SK-N-SH (cell line): ENCODE measurements around the gene RASGRP4. TPM values are rescaled to one million over a fixed set of nuclear protein-coding genes. Genes with fewer than 3 reads are reported as not detected.

Experiments
- CTCF ChIA-PET: fragments of 300-600, 350-600 bp; formaldehyde crosslinking; extraction: SDS; loops from one replicate; lab custom pipeline; 2021; lab: Yijun Ruan, JAX
- POLR2A ChIA-PET: fragments of 350-600 bp; sonication (Branson Sonifier 250); formaldehyde crosslinking; extraction: SDS; loops from one replicate; lab custom pipeline; 2020; ENCODE audit warnings: antibody characterized with exemption, inconsistent platforms; lab: Yijun Ruan, JAX
- DNase-seq: peaks from one replicate; pipeline ENCODE4 v3.0.0; 2012
- H2AFZ ChIP-seq: fragments of 200-600 bp; sonication (generic); 2 replicates; pipeline ENCODE4 v1.8.1; 2016; ENCODE audit warnings: antibody characterized with exemption, mild to moderate bottlenecking, low read depth
- H3F3A ChIP-seq: fragments of 200-600 bp; sonication (generic); replicated peaks from 2 replicates; pipeline ENCODE3; 2016; ENCODE audit warnings: antibody characterized with exemption, mild to moderate bottlenecking; ENCODE audit not compliant: insufficient read depth
- H3K27ac ChIP-seq, 2 experiments: fragments of 200-500 bp in 1 of 2; fragments of 200-600 bp in 1 of 2; sonication (Bioruptor generic) in 1 of 2; sonication (generic), shearing (Covaris generic) in 1 of 2; 2 replicates each; pipeline versions ENCODE4 v1.5.1 to v1.6.1; 2014 to 2016; ENCODE audit warnings: low read depth in 2 of 2, inconsistent platforms in 1 of 2, low read length in 1 of 2, mild to moderate bottlenecking in 1 of 2, mixed read lengths in 1 of 2
- H3K27me3 ChIP-seq: fragments of 200-600 bp; sonication (generic), shearing (Covaris generic); 2 replicates; pipeline ENCODE4 v1.6.1; 2016; ENCODE audit warnings: mixed run types; ENCODE audit not compliant: insufficient read depth
- H3K36me3 ChIP-seq, 2 experiments: fragments of 200-500 bp in 1 of 2; fragments of 200-600 bp in 1 of 2; sonication (Bioruptor generic) in 1 of 2; sonication (generic) in 1 of 2; replicated peaks in 1 of 2; 2 replicates each; pipeline versions ENCODE3 to v1.5.1; 2014 to 2016; ENCODE audit warnings: low read length in 1 of 2, mild to moderate bottlenecking in 1 of 2; ENCODE audit not compliant: insufficient read depth in 2 of 2, control insufficient read depth in 1 of 2
- H3K4me1 ChIP-seq, 2 experiments: fragments of 200-500 bp in 1 of 2; fragments of 200-600 bp in 1 of 2; sonication (Bioruptor generic) in 1 of 2; sonication (generic), shearing (Covaris generic) in 1 of 2; 2 replicates each; pipeline versions ENCODE4 v1.5.1 to v1.6.1; 2014 to 2016; ENCODE audit warnings: low read depth in 1 of 2, low read length in 1 of 2, mixed run types in 1 of 2; ENCODE audit not compliant: insufficient read depth in 2 of 2, control insufficient read depth in 1 of 2
- H3K4me2 ChIP-seq: fragments of 200-600 bp; sonication (generic), shearing (Covaris generic); 2 replicates; pipeline ENCODE4 v1.6.1; 2017; ENCODE audit warnings: mixed run types
- H3K4me3 ChIP-seq, 2 experiments: fragments of 200-500 bp in 1 of 2; fragments of 200-600 bp in 1 of 2; sonication (Bioruptor generic) in 1 of 2; sonication (generic), shearing (Covaris generic) in 1 of 2; 2 replicates each; pipeline versions ENCODE4 v1.5.1 to v1.8.1; 2014 to 2016; ENCODE audit warnings: low read depth in 2 of 2, inconsistent platforms in 1 of 2, low read length in 1 of 2, mild to moderate bottlenecking in 1 of 2, mixed read lengths in 1 of 2, moderate library complexity in 1 of 2
- H3K79me2 ChIP-seq: fragments of 200-600 bp; sonication (generic); 2 replicates; pipeline ENCODE4 v1.8.1; 2017; ENCODE audit warnings: mild to moderate bottlenecking; ENCODE audit not compliant: insufficient read depth
- H3K9ac ChIP-seq: fragments of 200-600 bp; sonication (generic); 2 replicates; pipeline ENCODE4 v1.6.1; 2017; ENCODE audit warnings: mixed run types
- H3K9me2 ChIP-seq: fragments of 200-600 bp; sonication (generic); 2 replicates; pipeline ENCODE4 v1.6.1; 2017; ENCODE audit warnings: mixed run types
- H3K9me3 ChIP-seq: fragments of 200-600 bp; sonication (generic); 2 replicates; pipeline ENCODE4 v1.6.1; 2017; ENCODE audit warnings: mixed run types, mild to moderate bottlenecking, moderate library complexity
- H4K20me1 ChIP-seq: fragments of 200-600 bp; sonication (generic); 2 replicates; pipeline ENCODE4 v1.6.1; 2017; ENCODE audit warnings: mild to moderate bottlenecking, mixed run types; ENCODE audit not compliant: insufficient read depth
- CHD2 ChIP-seq: fragments of 150-350 bp; IDR thresholded peaks from 2 replicates; pipeline ENCODE4 v1.6.1; 2018; ENCODE audit warnings: low read length; ENCODE audit not compliant: partially characterized antibody
- ELF1 ChIP-seq: IDR thresholded peaks from 2 replicates; pipeline ENCODE4 v1.4.0; 2012
- EP300 ChIP-seq, 2 experiments: IDR thresholded peaks; 2 replicates each; pipeline versions ENCODE4 v1.4.0 to v1.6.1; 2012; ENCODE audit warnings: borderline replicate concordance in 1 of 2, low read depth in 1 of 2, low read length in 1 of 2
- EZH2phosphoT487 ChIP-seq: fragments of 200-600 bp; sonication (generic); IDR thresholded peaks from 2 replicates; pipeline ENCODE4 v1.6.1; 2017; ENCODE audit warnings: low read depth, mixed run types, mild to moderate bottlenecking, antibody characterized with exemption, moderate library complexity, borderline replicate concordance
- FOSL2 ChIP-seq: IDR thresholded peaks from 2 replicates; pipeline ENCODE4 v1.4.0; 2012; ENCODE audit warnings: low read depth, mild to moderate bottlenecking, moderate library complexity, borderline replicate concordance
- FOXJ3 ChIP-seq: sonication (generic); formaldehyde crosslinking; IDR thresholded peaks from 2 replicates; pipeline ENCODE4 v1.5.1; 2020; ENCODE audit warnings: mild to moderate bottlenecking, missing genetic modification reagents
- GABPA ChIP-seq: IDR thresholded peaks from 2 replicates; pipeline ENCODE4 v1.4.0; 2012; ENCODE audit warnings: low read depth, mild to moderate bottlenecking
- MEF2A ChIP-seq: IDR thresholded peaks from 2 replicates; pipeline ENCODE4 v1.4.0; 2012; ENCODE audit warnings: low read depth, borderline replicate concordance
- PBX3 ChIP-seq: IDR thresholded peaks from 2 replicates; pipeline ENCODE4; 2012
- RAD21 ChIP-seq: IDR thresholded peaks from 2 replicates; pipeline ENCODE4 v1.6.1; 2012; ENCODE audit warnings: mild to moderate bottlenecking, low read length
- REST ChIP-seq: IDR thresholded peaks from 2 replicates; pipeline ENCODE4 v1.6.1; 2012; ENCODE audit warnings: mild to moderate bottlenecking, low read depth, low read length, moderate library complexity
- RFX5 ChIP-seq: IDR thresholded peaks from 2 replicates; pipeline ENCODE4 v1.6.1; 2012; ENCODE audit warnings: mild to moderate bottlenecking, improper control_type of control experiment, low read length
- TEAD4 ChIP-seq: IDR thresholded peaks from 2 replicates; pipeline ENCODE4 v1.4.0; 2012; ENCODE audit warnings: mild to moderate bottlenecking, borderline replicate concordance; ENCODE audit not compliant: insufficient read depth
- USF1 ChIP-seq: IDR thresholded peaks from 2 replicates; pipeline ENCODE4 v1.4.0; 2012; ENCODE audit warnings: low read depth, borderline replicate concordance
- YY1 ChIP-seq: IDR thresholded peaks from 2 replicates; pipeline ENCODE4 v1.4.0; 2012; ENCODE audit warnings: low read depth, mild to moderate bottlenecking
- ZBTB33 ChIP-seq: IDR thresholded peaks from 2 replicates; pipeline ENCODE4 v1.4.0; 2012; ENCODE audit warnings: low read depth, borderline replicate concordance
- WGBS: methylation state at CpG from one replicate; pipeline ENCODE4 v1.1.6; 2017; ENCODE audit warnings: low lambda C conversion rate; 5-methylcytosine and 5-hydroxymethylcytosine counted together
- polyA plus RNA-seq, 3 experiments: library from polyadenylated mRNA; depleted of rRNA; stranded (reverse); fragments of >200 nt; gene quantifications; 2 replicates each; pipeline ENCODE4 v1.2.3, GENCODE V29; 2012

Gene RASGRP4
- polyA plus RNA-seq, 1 of the 3 experiments (the other 2 are of a cell fraction), result not detected

GRCh38 chr19:38470788-38471480 lies 44.9 kb upstream of the RASGRP4 start:
- H4K20me1 ChIP-seq, result no peaks in the 10 kb centered on the region
- H2AFZ ChIP-seq, result no peak overlapping the region
- H3K79me2 ChIP-seq, result no peaks in the 10 kb centered on the region
- H3K9me2 ChIP-seq, result no peaks in the 10 kb centered on the region
- H3K9me3 ChIP-seq, result no peaks in the 10 kb centered on the region
- H3K4me1 ChIP-seq, result no peaks in the 10 kb centered on the region
- no peak overlapping the region for H3K4me2 ChIP-seq
- CTCF ChIA-PET, result no interaction called here
- no peaks in the 10 kb centered on the region for H3F3A ChIP-seq
- H3K27me3 ChIP-seq, result peaks cover 27% of the 10 kb centered on the region; the same call in 1 of the 2 replicates
- no peak overlapping the region for H3K9ac ChIP-seq
- H3K36me3 ChIP-seq, result no peaks in the 10 kb centered on the region
- DNase-seq, result no peak
- POLR2A ChIA-PET, result no interaction called here
- no peak overlapping the region for H3K4me3 ChIP-seq
- TF ChIP-seq CHD2 (no peak), PBX3 (no peak), RFX5 (no peak), REST (no peak), RAD21 (no peak), EP300 (IDR thresholded peaks at IDR 0.05; ENCODE audit: borderline replicate concordance in 1 of 2, low read depth in 1 of 2, low read length in 1 of 2) (no peak), YY1 (no peak), GABPA (no peak), TEAD4 (no peak), ELF1 (no peak), MEF2A (no peak), FOXJ3 (CRISPR knock-in tag) (no peak), FOSL2 (no peak), USF1 (no peak), ZBTB33 (no peak), EZH2phosphoT487 (no peak)
- TF ChIP-seq, all 33 proteins: peak for 0
- H3K27ac ChIP-seq, result no peak overlapping the region
- WGBS, result 14% methylated on average over 12 of the region's 12 CpGs
